Hematopoietic multipotent progenitor cell treated with erythropoietin and hydrocortisone succinate and interleukin-3 and kit ligand, for 17 days (in vitro differentiated cells): Measurements from ENCODE around the gene DRAP1.
A peak's percentile ranks its signal among the peaks of the same experiment; 100 is the strongest.
"Not testable (repeated sequence)": the region's sequence is repeated elsewhere in the genome, so short reads cannot be mapped to it uniquely, and the experiment has no call there.

Experiments
- DNase-seq: peaks from one replicate; pipeline ENCODE4 v3.0.0-alpha.2; 2015; ENCODE audit warnings: low spot score

DRAP1 gene

GRCh38 chr11:65886826-65887722 is 32.2 kb upstream of the DRAP1 start:
- no peak for DNase-seq

- DNase-seq = no peak
These were observed 31.5 kb upstream of the DRAP1 start for GRCh38 chr11:65887723-65888162.

GRCh38 chr11:65888163-65888814 is 30.9 kb upstream of the DRAP1 start, which contains the start of gene FIBP:
Gene FIBP, minus strand, starts transcription at chr11:65888471. Its CDS starts 53 bp downstream, at chr11:65888418.
- DNase-seq = peak; percentile 95

GRCh38 chr11:65890324-65891218 is 28.7 kb upstream of the DRAP1 start, which contains the start of gene CCDC85B:
Gene CCDC85B, plus strand, starts transcription at chr11:65890673. Its CDS starts 111 bp downstream, at chr11:65890784.
- peak; percentile 97 for DNase-seq

- no peak for DNase-seq
These were observed 27.7 kb upstream of the DRAP1 start for GRCh38 chr11:65891219-65892136.

- DNase-seq = not testable (repeated sequence)
These were observed 27.1 kb upstream of the DRAP1 start for GRCh38 chr11:65892137-65892540.

GRCh38 chr11:65892661-65893317 is 26.4 kb upstream of the DRAP1 start:
- DNase-seq = no peak

- no peak for DNase-seq
These were observed 25.1 kb upstream of the DRAP1 start for GRCh38 chr11:65894034-65894591.

GRCh38 chr11:65895482-65895981 is 23.7 kb upstream of the DRAP1 start:
- no peak for DNase-seq

GRCh38 chr11:65896034-65896999 is 22.9 kb upstream of the DRAP1 start:
- DNase-seq = no peak

- no peak for DNase-seq
These were observed 22.2 kb upstream of the DRAP1 start for GRCh38 chr11:65897020-65897471.

GRCh38 chr11:65898656-65899355 is 20.4 kb upstream of the DRAP1 start:
- no peak for DNase-seq

- DNase-seq = peak; percentile 90
These were observed 19.7 kb upstream of the DRAP1 start for GRCh38 chr11:65899356-65900124.

GRCh38 chr11:65900125-65900898 is 18.9 kb upstream of the DRAP1 start, which contains the start of gene FOSL1:
Gene FOSL1, minus strand, starts transcription at chr11:65900388. Its CDS starts 49 bp downstream, at chr11:65900339.
- DNase-seq = peak; percentile 96

GRCh38 chr11:65900899-65901180 is 18.4 kb upstream of the DRAP1 start:
- no peak for DNase-seq

- DNase-seq = no peak
These were observed 16.2 kb upstream of the DRAP1 start for GRCh38 chr11:65903068-65903481.
